GM04503 (cell line): ENCODE results near the gene WDR45B.

Experiments
- DNase-seq: peaks from one replicate; pipeline ENCODE4 v3.0.0-alpha.2; 2012; ENCODE audit warnings: low read depth

The WDR45B gene

GRCh38 chr17:82677353-82677925 is 29.2 kb upstream of the WDR45B start:
- no peak for DNase-seq

GRCh38 chr17:82675476-82676245 is 27.4 kb upstream of the WDR45B start:
- DNase-seq = no peak

GRCh38 chr17:82674656-82675475 is 26.6 kb upstream of the WDR45B start:
- DNase-seq = no peak

GRCh38 chr17:82670661-82671450 is 22.6 kb upstream of the WDR45B start:
- no peak for DNase-seq

GRCh38 chr17:82668631-82669099 is 20.4 kb upstream of the WDR45B start:
- DNase-seq = no peak

- no peak for DNase-seq
Observed at GRCh38 chr17:82668024-82668630, 19.9 kb upstream of the WDR45B start.

- no peak for DNase-seq
Observed at GRCh38 chr17:82667668-82668000, 19.4 kb upstream of the WDR45B start.

GRCh38 chr17:82666931-82667667 is 18.9 kb upstream of the WDR45B start:
- no peak for DNase-seq

- DNase-seq = no peak
Observed at GRCh38 chr17:82665891-82666290, 17.6 kb upstream of the WDR45B start.

- no peak for DNase-seq
Observed at GRCh38 chr17:82665217-82665616, 17.0 kb upstream of the WDR45B start.

GRCh38 chr17:82664701-82665182 is 16.5 kb upstream of the WDR45B start:
- DNase-seq = no peak

- no peak for DNase-seq
Observed at GRCh38 chr17:82664276-82664575, 16.0 kb upstream of the WDR45B start.

GRCh38 chr17:82663381-82664275 is 15.4 kb upstream of the WDR45B start:
- DNase-seq = no peak

GRCh38 chr17:82662711-82663261 is 14.5 kb upstream of the WDR45B start:
- DNase-seq = no peak

GRCh38 chr17:82661717-82662683 is 13.8 kb upstream of the WDR45B start:
- no peak for DNase-seq

GRCh38 chr17:82659886-82660285 is 11.6 kb upstream of the WDR45B start:
- no peak for DNase-seq

- no peak for DNase-seq
Observed at GRCh38 chr17:82658796-82659452, 10.7 kb upstream of the WDR45B start.

GRCh38 chr17:82658331-82658730 is 10.1 kb upstream of the WDR45B start:
- DNase-seq = no peak
